Spleen (tissue), 7 donors: Measurements from ENCODE around the gene DUOXA2.

Source experiments
- CTCF ChIP-seq, 11 experiments: fragments of 200-600 bp in 7 of 11; fragments of 450-650 bp in 4 of 11; sonication (generic) in 4 of 11; IDR thresholded peaks in 8 of 11; conservative IDR thresholded peaks in 3 of 11; 1 replicate in 7 of 11; 2 replicates in 4 of 11; pipeline versions ENCODE4 v1.4.0 to v1.8.0; 2016 to 2021; ENCODE audit warnings: antibody characterized with exemption in 11 of 11, inconsistent platforms in 4 of 11, mild to moderate bottlenecking in 1 of 11
- POLR2A ChIP-seq, 3 donors: fragments of 450-650 bp; IDR thresholded peaks; one replicate each; pipeline ENCODE4 v1.5.1; 2017; ENCODE audit warnings: antibody characterized with exemption in 3 of 3, mild to moderate bottlenecking in 1 of 3
- donor health status: DM: no; HTN: no; CAD: no; lungs with moderate emphysema.
- donor health status: DM: no; HTN: no; CAD: no.
- donor health status: DM: no; HTN: no; CAD: no.

DNA sequence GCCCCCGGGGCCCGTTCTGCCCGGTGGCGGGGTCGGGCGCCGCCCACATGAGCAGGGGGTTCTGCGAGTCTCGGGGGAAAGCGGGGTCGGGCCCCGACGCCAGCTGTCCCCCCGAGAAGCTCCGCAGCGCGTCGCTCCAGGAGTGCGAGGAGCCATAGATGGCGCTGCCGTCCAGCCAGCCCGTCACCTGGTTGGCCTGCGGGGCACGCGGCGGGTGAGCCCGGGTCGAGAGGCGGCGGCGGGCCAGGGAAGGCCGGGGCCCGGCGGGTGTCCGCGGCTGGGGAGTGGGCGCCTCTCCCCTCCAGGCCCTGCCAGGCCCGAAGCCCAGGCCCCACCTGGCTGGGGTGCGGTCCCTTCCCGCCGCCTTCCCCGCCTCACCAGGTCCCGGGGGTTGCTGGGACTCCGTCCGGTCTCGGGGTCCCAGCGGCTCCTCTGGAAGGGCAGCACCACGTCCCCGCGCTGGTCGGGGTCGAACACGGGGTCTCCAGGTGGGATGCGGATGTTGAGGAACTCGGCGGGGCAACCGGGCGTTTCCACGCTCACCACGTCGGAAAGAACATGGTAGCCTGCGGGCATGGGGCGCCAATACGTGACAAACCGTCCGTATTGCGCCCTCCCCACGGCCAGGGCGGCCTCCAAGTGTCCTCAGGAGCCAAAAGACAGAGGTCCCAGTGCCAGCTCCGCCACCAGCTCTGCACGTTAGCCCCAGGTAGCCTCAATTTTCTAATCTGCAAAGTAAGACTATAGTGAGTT is 2.6 kb upstream of the DUOXA2 start:
- TF ChIP-seq POLR2A (IDR thresholded peaks at IDR 0.05) (no peak), CTCF (IDR thresholded peaks at IDR 0.05 in 8 of 11, conservative IDR thresholded peaks at IDR 0.05 in 3 of 11) (no peak)
